ENCODE measurements around the gene ABI3BP.

The ABI3BP gene

DNA sequence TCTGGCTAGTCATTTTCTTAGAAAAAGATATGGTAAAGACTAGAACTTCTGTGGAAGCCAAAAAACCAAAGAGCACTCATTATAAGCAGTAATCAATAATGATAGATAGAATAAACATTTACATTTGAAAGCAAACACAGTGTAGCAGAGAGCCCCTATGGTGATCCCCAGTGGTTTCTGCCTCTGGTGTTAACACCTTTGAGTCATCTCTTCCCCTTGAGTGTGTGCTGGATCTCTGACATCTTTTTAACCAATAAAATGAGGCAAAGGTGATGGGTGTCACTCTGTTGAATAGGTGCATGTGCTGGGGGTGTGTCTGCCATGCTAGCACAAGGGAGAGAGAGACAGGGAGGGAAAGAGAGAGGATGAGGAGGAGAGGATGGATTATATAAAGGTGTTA is 162.3 kb downstream of the ABI3BP start:
- H3K4me1 ChIP-seq (ENCODE audit: control insufficient read depth in 1 of 2, insufficient read depth in 2 of 2, low read length in 2 of 2), result no peaks in the 10 kb centered on the region
- H3K23ac ChIP-seq (ENCODE audit: low read length), result no peak overlapping the region
- H4K8ac ChIP-seq (ENCODE audit: low read depth, low read length), result no peak overlapping the region
- H3K18ac ChIP-seq (ENCODE audit: low read length), result no peak overlapping the region
- peaks cover 2% of the 10 kb centered on the region for H3K79me2 ChIP-seq (ENCODE audit: control insufficient read depth, insufficient read depth, low read length, poor library complexity)
- no peak overlapping the region for H3K4me2 ChIP-seq (ENCODE audit: low read length)
- no peak overlapping the region for H4K91ac ChIP-seq (ENCODE audit: low read depth, low read length)
- no peak for DNase-seq
- no peak overlapping the region for H3K14ac ChIP-seq (ENCODE audit: low read length)
- no peak overlapping the region for H2AK5ac ChIP-seq (ENCODE audit: low read length)
- no peak overlapping the region for H3K27ac ChIP-seq (ENCODE audit: low read depth, low read length)
- H2BK120ac ChIP-seq (ENCODE audit: insufficient read depth, low read length, poor library complexity), result no peak overlapping the region
- no peaks in the 10 kb centered on the region for H3K36me3 ChIP-seq (ENCODE audit: control insufficient read depth in 1 of 2, insufficient read depth in 2 of 2, low read length in 2 of 2)
- H3K9me3 ChIP-seq (ENCODE audit: insufficient read depth, low read depth, low read length), result no peaks in the 10 kb centered on the region
- H3K4ac ChIP-seq (ENCODE audit: low read depth, low read length), result no peak overlapping the region
- H4K12ac ChIP-seq (ENCODE audit: low read depth, low read length), result no peak overlapping the region
- no peak overlapping the region for H2BK12ac ChIP-seq (ENCODE audit: low read length)
- no peak overlapping the region for H2BK5ac ChIP-seq (ENCODE audit: low read depth, low read length, poor library complexity)
- no peaks in the 10 kb centered on the region for H3K27me3 ChIP-seq (ENCODE audit: insufficient read depth, low read length)
- H3K4me3 ChIP-seq (ENCODE audit: low read depth, low read length), result no peak overlapping the region
- H3K79me1 ChIP-seq (ENCODE audit: low read length), result no peaks in the 10 kb centered on the region
- no peak overlapping the region for H2AFZ ChIP-seq (ENCODE audit: insufficient read depth, low read length, poor library complexity)
- no peak overlapping the region for H3K9ac ChIP-seq (ENCODE audit: low read length)

DNA sequence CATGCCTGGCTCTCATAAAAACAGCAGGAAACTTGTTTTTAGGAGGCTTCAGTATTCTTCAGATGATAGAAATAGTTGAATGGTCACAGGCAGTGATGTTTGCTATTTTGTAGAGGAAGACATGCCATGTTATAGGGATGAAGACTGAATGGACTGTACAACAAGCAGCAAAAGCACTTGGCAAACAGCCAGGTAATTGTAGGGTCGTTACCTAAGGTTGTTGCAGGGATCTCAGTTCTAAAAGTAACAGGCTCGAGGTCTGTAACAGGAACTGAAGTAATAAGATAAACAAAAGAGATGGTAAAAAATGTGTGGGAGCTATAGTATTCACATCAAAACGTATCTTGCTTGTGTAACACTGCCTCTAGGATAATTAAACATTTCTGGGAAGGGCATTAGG is 167.6 kb downstream of the ABI3BP start:
- Histone ChIP-seq H3K4me1 (ENCODE audit: control insufficient read depth in 1 of 2, insufficient read depth in 2 of 2, low read length in 2 of 2) (no peaks in the 10 kb centered on the region), H3K14ac (ENCODE audit: low read length) (no peak overlapping the region), H3K4me3 (ENCODE audit: low read depth, low read length) (no peak overlapping the region), H2BK12ac (ENCODE audit: low read length) (no peak overlapping the region), H3K79me2 (ENCODE audit: control insufficient read depth, insufficient read depth, low read length, poor library complexity) (no peaks in the 10 kb centered on the region), H4K8ac (ENCODE audit: low read depth, low read length) (no peak overlapping the region), H3K9me3 (ENCODE audit: insufficient read depth, low read depth, low read length) (no peaks in the 10 kb centered on the region), H3K36me3 (ENCODE audit: control insufficient read depth in 1 of 2, insufficient read depth in 2 of 2, low read length in 2 of 2) (no peaks in the 10 kb centered on the region), H4K12ac (ENCODE audit: low read depth, low read length) (no peak overlapping the region), H2AFZ (ENCODE audit: insufficient read depth, low read length, poor library complexity) (no peak overlapping the region), H3K4me2 (ENCODE audit: low read length) (no peak overlapping the region), H3K18ac (ENCODE audit: low read length) (no peak overlapping the region), H3K79me1 (ENCODE audit: low read length) (no peaks in the 10 kb centered on the region), H3K9ac (ENCODE audit: low read length) (no peak overlapping the region), H3K27ac (ENCODE audit: low read depth, low read length) (no peak overlapping the region), H3K4ac (ENCODE audit: low read depth, low read length) (no peak overlapping the region), H3K27me3 (ENCODE audit: insufficient read depth, low read length) (no peaks in the 10 kb centered on the region), H2AK5ac (ENCODE audit: low read length) (no peak overlapping the region), H4K91ac (ENCODE audit: low read depth, low read length) (no peak overlapping the region), H3K23ac (ENCODE audit: low read length) (no peak overlapping the region), H2BK5ac (ENCODE audit: low read depth, low read length, poor library complexity) (no peak overlapping the region), H2BK120ac (ENCODE audit: insufficient read depth, low read length, poor library complexity) (no peak overlapping the region)
- WGBS (ENCODE audit: extremely low coverage, insufficient coverage, insufficient read length), result no CpG with 5 or more reads among the region's 3 CpGs
- no peak for DNase-seq

DNA sequence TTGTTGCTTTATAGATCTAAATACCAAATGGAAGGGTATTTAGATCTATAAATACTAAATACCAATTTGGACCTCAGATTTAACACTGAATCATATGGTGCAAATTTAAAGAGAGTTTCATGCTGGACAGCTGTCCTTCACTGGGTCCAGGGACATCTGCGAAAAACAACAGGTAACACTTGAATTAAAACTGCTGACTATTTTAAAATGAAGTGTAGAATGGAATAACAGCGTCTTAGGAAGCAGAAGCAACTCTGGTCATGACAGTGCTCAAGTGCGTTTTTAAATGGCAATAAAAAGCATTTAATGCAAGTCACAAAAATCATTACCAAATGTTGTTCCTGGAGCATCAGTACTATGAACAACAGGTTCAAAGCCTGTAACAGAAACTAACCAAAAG is 177.6 kb downstream of the ABI3BP start:
- no peak for DNase-seq
- Histone ChIP-seq H4K91ac (ENCODE audit: low read depth, low read length) (no peak overlapping the region), H3K9me3 (ENCODE audit: insufficient read depth, low read depth, low read length) (no peaks in the 10 kb centered on the region), H2BK120ac (ENCODE audit: insufficient read depth, low read length, poor library complexity) (no peak overlapping the region), H3K4me1 (ENCODE audit: control insufficient read depth in 1 of 2, insufficient read depth in 2 of 2, low read length in 2 of 2) (no peaks in the 10 kb centered on the region), H3K27me3 (ENCODE audit: insufficient read depth, low read length) (no peaks in the 10 kb centered on the region), H3K27ac (ENCODE audit: low read depth, low read length) (no peak overlapping the region), H3K18ac (ENCODE audit: low read length) (no peak overlapping the region), H2AK5ac (ENCODE audit: low read length) (no peak overlapping the region), H3K23ac (ENCODE audit: low read length) (no peak overlapping the region), H3K4me3 (ENCODE audit: low read depth, low read length) (no peak overlapping the region), H4K8ac (ENCODE audit: low read depth, low read length) (no peak overlapping the region), H4K12ac (ENCODE audit: low read depth, low read length) (no peak overlapping the region), H3K79me1 (ENCODE audit: low read length) (no peaks in the 10 kb centered on the region), H2BK12ac (ENCODE audit: low read length) (no peak overlapping the region), H3K79me2 (ENCODE audit: control insufficient read depth, insufficient read depth, low read length, poor library complexity) (no peaks in the 10 kb centered on the region), H2AFZ (ENCODE audit: insufficient read depth, low read length, poor library complexity) (no peak overlapping the region), H3K9ac (ENCODE audit: low read length) (no peak overlapping the region), H3K4ac (ENCODE audit: low read depth, low read length) (no peak overlapping the region), H3K4me2 (ENCODE audit: low read length) (no peak overlapping the region), H2BK5ac (ENCODE audit: low read depth, low read length, poor library complexity) (no peak overlapping the region), H3K36me3 (ENCODE audit: control insufficient read depth in 1 of 2, insufficient read depth in 2 of 2, low read length in 2 of 2) (no peaks in the 10 kb centered on the region), H3K14ac (ENCODE audit: low read length) (no peak overlapping the region)
- no CpG with 5 or more reads among the region's 3 CpGs for WGBS (ENCODE audit: extremely low coverage, insufficient coverage, insufficient read length)

DNA sequence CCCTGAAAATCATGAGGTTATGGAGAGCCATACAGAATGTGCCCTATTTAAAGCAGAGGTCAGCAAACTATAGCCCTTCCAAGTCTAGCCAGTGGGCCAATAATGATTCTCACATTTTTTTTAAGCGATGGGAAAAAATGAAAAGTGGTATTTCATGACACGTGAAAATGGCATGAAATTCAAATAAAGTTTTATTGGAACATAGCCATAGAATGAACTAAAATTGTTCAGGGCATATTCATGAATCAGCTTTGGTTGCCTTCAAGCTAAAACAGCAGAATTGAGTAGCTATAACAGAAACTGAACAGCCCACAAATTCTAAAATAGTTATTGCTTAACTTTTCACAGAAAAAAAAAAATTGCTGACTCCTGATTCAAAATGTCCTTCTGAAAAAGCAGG is 179.4 kb downstream of the ABI3BP start:
- H2BK120ac ChIP-seq (ENCODE audit: insufficient read depth, low read length, poor library complexity), result no peak overlapping the region
- H3K9me3 ChIP-seq (ENCODE audit: insufficient read depth, low read depth, low read length), result no peaks in the 10 kb centered on the region
- H2AFZ ChIP-seq (ENCODE audit: insufficient read depth, low read length, poor library complexity), result no peak overlapping the region
- no peak overlapping the region for H3K4me2 ChIP-seq (ENCODE audit: low read length)
- H3K4me1 ChIP-seq (ENCODE audit: control insufficient read depth in 1 of 2, insufficient read depth in 2 of 2, low read length in 2 of 2), result no peaks in the 10 kb centered on the region
- no peak overlapping the region for H4K8ac ChIP-seq (ENCODE audit: low read depth, low read length)
- no peak overlapping the region for H2BK5ac ChIP-seq (ENCODE audit: low read depth, low read length, poor library complexity)
- H4K91ac ChIP-seq (ENCODE audit: low read depth, low read length), result no peak overlapping the region
- H3K9ac ChIP-seq (ENCODE audit: low read length), result no peak overlapping the region
- H2AK5ac ChIP-seq (ENCODE audit: low read length), result no peak overlapping the region
- H3K27ac ChIP-seq (ENCODE audit: low read depth, low read length), result no peak overlapping the region
- H3K36me3 ChIP-seq (ENCODE audit: control insufficient read depth in 1 of 2, insufficient read depth in 2 of 2, low read length in 2 of 2), result no peaks in the 10 kb centered on the region
- no peaks in the 10 kb centered on the region for H3K27me3 ChIP-seq (ENCODE audit: insufficient read depth, low read length)
- no peak overlapping the region for H3K23ac ChIP-seq (ENCODE audit: low read length)
- H3K4me3 ChIP-seq (ENCODE audit: low read depth, low read length), result no peak overlapping the region
- H3K79me1 ChIP-seq (ENCODE audit: low read length), result no peaks in the 10 kb centered on the region
- DNase-seq, result no peak
- H4K12ac ChIP-seq (ENCODE audit: low read depth, low read length), result no peak overlapping the region
- no peak overlapping the region for H3K4ac ChIP-seq (ENCODE audit: low read depth, low read length)
- H3K79me2 ChIP-seq (ENCODE audit: control insufficient read depth, insufficient read depth, low read length, poor library complexity), result no peaks in the 10 kb centered on the region
- no peak overlapping the region for H3K14ac ChIP-seq (ENCODE audit: low read length)
- H3K18ac ChIP-seq (ENCODE audit: low read length), result no peak overlapping the region
- WGBS (ENCODE audit: extremely low coverage, insufficient coverage, insufficient read length), result no CpG with 5 or more reads among the region's 2 CpGs
- H2BK12ac ChIP-seq (ENCODE audit: low read length), result no peak overlapping the region

All from trophoblast cell (in vitro differentiated cells and primary cell).